GM19043 (cell line): ENCODE results near the gene GALNTL6.
"Not testable (repeated sequence)": the region's sequence is repeated elsewhere in the genome, so short reads cannot be mapped to it uniquely, and the experiment has no call there.

Experiments
- ATAC-seq: cut with Tn5 transposase; IDR thresholded peaks from one replicate; pipeline ENCODE4 v1.9.1; 2021; ENCODE audit warnings: low read depth; ENCODE audit not compliant: unreplicated experiment

Gene GALNTL6

DNA sequence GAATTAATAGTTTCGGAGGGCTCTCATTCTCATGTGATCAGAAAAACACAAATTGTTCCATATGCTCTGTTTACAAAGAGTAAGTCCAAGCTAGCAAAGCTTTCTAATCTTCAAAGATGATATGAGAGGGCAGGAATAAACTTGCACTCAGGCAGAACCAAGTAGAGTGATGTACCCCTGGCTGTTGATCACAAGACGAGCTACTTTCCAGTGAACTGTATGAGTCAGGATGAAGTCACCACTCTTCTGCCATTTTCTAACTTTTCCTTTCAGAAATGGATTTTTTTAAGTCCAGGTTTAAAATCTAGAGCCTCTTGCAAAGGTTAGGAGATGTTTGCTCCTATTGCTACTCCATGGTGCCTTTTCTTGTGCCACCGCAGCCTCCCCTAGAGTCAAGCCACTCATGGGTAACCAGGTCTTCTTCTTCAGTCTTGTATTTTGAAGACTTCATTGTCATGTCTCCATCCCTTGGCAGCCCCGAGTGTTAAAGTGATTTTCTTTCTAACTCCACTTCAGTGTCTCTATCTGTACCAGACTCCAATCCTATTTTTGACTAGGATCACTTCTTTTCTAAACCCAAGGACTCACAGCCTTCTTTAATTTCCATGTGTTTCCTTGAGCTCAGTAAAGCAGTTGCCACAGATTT, 1183.5 kb downstream of the GALNTL6 start:
- no peak for ATAC-seq

DNA sequence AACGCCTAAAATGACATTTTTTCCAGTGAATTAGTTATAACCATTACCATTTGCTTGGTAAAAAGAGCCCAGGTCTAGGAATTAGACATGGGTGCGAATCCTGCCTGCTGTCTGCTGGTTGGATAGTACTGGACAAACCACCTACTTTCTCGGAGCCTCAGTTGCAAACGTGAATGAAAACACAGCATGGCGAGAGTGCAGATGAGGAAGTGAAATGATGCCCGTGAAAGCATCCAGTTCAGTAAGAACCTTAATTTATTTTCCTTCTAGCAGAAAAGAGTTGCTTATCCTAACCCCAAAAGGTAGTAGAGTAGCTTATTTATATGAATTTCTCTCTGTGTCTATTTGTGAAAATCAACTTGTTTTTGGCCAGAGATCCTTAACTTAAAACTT, 1184.0 kb downstream of the GALNTL6 start:
- ATAC-seq = no peak

DNA sequence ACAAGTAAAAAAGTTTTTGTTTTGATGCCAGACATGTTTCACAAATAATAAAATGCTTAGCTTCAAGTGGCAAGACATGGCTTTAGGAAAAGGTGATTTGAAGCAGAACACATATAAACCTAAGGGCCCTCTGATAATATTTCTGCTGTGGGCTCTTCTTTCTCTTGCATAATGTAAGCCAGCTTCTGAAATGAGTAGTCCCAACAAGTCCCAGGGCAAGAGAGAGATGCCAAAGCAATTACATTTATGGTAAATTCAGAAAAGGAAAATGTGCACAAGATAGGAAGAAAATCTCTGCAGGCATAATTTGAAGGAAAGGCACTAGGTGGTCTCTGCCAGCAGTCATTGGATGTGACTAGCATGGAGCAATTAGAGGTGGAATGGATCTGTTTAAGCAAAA, 1184.7 kb downstream of the GALNTL6 start:
- no peak for ATAC-seq

DNA sequence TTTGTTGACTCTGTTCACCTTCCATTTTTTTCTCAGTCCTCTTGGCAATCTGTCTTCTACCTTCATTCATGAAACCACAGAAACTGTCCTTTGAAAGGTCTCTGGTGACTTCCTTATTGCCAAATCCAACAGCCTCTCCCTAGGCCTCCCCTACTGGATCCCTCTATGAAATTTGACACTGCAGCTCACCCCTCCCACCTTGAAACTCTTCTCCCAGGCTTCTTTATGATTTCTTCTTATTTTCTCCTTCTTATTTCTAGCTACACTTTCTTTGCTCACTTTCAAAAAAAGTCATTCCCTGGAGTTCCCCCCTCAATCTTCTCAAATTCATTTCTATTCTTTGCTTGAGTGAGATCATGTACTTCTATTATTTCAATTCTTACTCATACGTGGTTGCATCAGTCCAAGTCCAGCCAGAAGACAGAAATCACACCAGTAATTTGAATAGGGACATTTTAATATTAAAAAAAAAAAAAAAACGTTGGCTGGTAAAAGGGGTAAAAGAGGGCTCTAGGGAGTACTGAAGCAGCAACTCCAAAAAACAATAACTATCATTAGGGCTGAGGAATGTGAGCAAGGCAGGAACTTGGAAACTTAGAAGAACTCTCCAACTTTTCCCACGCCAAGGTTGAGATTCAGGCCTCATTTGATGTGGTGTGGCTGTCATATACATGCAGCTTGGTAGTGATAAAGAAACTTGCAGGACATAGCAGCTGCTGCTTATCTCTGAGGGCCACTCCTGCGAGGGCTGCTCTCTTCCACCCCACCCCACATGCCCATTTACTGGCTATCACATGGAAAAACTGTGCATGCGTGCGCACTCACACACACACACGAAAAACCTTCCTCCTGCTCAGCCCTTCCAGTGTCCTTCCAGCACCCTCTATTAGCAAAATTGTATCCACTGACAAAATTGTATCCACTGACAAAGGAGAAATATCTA, 1185.6 kb downstream of the GALNTL6 start:
- no peak for ATAC-seq

DNA sequence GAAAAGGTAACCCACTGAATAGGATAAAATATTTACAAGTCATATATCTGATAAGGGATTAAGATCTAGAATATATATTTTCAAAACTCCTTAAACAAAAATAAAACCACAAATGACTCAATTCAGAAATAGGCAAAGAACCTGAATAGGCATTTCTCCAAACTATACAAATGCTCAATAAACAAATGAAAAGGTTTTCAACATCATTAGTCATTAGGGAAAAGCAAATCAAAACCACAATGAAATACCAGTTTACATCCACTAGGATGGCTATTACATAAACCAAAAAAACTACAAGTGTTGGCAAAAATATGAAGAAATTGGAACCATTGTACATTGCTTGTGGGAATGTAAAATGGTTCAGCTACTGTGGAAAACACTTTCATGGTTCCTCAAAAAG, 1188.4 kb downstream of the GALNTL6 start:
- no peak for ATAC-seq

DNA sequence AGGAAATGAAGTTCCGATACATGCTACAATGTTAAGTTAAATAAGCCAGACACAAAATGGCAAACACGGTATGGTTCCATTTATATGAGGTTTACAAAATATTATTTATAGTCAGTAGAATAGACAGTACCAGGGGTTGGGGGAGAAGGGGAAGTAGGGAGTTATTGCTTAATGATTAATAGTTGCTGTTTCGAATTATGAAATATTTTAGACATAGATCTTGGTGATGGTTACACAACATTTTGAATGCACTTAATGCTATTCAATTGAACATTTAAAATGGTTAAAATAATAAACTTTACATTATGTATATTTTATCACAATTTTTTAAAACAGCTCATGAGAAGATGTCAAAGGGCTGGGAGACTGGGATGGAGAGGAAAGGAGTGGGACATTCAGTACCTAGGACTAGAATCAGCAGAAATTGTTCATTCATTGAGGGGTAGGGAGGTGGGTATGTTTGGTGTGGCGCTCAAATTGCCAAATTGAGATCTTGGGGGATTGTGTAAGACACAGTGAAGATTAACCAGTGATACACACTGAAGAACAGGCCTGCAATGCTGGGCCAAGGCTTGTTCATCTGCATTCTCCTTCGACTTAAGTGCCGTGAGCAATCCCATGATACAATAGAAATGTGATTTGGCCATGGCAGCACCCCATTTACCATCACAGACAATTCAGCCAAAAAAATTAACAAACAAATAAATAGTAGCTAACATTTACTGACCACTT, 1189.8 kb downstream of the GALNTL6 start:
- ATAC-seq = no peak

DNA sequence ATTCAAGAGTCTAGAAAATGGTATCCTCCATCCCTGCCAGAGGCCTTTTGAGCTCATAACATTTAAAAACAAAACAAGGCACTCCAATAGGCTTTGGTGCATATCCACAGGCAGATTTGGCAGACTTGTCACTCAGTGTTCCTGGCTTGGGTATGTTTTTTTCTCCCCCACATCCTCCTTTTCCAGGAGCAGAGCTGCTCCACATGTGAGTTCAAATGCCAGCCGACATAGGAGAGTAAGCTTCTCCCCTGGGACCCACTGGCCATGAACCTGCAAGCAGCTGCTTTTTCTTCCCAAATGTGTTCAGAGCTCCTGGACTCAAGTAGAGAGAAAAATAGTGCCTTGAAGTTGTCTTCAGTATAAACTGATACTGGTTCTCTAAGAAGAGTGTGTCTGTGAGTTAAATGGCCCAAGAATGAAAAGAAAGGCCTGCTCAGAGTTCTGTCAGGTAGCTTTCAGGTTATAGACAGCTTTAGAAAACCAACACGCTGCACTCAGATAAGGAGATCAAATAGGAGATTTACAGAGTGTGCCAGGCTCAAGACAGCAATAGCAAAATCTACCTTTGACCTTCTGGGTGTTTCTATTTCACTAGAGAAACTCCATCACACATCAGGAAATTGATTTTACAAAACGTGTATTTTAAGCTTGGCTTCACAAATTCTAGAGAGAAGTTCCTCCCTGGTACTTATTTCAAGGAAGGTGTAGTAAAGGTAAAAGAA, 1192.9 kb downstream of the GALNTL6 start:
- no peak for ATAC-seq

DNA sequence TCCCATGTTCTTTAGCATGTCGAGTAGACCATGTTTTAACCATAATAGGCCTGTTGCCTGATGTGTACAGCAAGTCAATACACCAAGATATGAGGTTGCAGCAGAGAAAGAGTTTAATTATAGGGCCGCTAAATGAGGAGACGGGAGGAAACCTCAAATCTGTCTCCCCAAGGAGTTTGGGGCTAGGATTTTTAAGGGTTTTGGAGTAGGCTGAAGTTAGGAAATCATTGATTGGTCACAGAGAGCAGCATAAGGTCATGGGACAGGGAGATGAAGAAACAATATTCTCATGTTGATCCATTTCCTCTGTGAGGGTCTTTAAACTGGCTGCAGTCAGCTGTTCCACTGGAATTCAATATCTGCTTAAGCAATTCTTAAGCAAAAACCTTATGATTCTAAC, 1195.2 kb downstream of the GALNTL6 start:
- ATAC-seq = no peak

DNA sequence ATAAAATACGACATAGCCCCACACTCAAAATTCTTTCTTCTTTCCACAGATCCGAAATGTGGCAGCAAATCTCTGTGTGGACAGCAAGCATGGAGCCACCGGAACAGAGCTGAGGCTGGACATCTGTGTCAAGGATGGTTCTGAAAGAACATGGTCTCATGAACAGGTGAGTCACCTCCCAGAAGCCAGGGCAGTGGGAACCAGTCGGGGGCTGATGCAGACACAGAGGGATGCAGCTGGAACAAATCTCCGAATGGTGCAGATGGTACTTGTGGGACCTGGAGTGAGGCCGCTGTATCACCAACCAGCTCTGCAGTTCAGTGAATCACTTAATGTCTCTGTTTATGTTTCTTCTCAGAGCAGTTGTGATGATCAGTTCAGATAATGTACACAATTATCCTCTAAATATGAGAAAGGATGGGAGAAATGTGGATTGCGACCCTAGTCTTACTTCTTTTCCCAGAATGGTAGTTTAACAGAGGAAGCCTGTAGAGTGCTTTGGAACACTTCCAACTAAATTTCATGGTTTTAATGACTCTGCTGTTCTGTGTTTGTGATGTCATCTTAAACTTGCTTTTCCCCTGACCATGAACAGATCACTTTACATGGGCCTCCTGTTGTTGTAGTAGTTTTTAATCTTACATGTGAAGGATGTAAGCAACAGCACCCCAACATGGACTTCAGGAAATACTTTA, 1196.1 kb downstream of the GALNTL6 start:
- ATAC-seq = no peak

DNA sequence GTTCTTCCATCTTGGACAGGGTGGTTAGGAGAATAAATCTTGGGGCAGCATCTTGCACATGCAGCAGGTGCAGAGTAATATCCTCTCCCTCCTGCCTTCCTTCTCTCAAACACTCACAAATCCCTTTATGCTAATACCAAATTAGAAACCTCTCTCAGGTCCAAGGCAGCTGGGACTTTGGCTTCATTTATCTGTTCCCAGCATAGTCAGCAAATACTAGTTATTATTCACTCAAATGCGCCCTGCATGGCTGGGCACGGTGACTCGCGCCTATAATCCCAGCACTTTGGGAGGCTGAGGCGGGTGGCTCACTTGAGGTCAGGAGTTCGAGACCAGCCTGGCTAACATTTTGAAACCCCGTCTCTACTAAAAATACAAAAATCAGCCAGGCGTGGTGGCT, 1199.4 kb downstream of the GALNTL6 start:
- ATAC-seq = no peak

DNA sequence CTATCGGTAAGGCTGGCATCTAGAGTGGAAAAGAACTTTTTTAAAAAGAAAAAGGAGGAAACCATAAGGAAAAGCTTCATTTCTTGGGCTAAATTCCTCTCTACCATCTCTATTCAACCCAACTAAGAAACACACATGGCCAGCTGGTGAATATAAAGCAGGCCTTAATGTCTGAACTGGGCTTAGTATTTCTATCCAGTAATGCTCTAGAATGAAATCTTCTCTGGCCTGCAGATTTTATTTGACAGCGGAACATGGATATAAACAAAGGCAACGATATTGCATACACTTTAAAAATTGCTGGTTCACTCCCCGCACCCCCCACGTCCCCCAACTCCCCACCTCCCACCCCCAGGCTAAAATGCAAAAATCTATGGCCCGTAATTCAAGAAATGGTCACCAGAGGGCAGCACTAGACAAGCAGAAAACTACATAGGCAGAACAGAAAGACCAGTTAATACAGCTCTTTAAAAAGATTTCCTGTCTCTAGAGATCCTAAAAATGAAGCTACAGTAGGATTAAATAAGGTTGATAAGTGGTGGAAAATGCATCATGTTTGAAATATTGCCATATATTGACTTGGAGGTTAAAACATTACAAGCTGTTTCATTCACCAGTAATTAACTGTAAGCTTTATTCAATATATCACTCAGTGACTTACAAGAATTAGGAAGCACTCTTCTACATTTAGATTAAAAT, 1200.2 kb downstream of the GALNTL6 start:
- ATAC-seq = peak; percentile 48

DNA sequence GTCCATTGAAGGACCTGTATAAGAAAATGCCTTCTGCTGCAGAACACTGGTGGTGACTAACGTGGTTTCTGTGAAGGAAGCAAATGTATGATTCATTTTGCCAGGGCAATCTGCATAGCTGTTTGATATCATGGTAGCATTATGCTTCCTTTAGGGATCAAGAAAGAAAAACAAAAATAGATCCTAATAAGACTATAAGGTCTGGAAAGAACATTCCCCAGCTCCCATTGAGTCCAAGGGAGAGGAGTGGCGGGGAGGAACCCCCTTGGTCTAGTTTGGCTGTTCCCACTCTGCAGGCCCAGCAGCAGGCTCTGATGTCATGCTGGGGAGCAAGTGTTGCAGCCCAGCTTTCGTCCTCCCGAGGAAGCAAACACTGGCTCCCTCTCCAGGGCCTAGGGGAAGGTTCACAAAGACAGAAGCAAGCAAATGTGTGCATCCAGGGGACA, 1200.9 kb downstream of the GALNTL6 start:
- no peak for ATAC-seq

DNA sequence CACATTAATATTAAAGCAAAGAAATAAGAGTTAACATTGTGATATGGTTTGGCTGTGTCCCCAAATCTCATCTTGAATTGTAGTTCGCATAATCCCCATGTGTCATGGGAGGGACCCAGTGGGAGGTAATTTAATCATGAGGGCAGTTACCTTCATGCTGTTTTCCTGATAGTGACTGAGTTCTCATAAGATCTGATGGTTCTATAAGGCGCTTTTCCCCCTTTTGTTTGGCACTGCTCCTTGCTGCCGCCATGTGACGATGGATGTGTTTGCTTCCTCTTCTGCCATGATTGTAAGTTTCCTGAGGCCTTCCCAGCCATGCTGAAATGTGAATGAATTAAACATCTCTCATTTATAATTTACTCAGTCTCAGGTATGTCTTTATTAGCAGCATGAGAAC, 1201.6 kb downstream of the GALNTL6 start:
- no peak for ATAC-seq

DNA sequence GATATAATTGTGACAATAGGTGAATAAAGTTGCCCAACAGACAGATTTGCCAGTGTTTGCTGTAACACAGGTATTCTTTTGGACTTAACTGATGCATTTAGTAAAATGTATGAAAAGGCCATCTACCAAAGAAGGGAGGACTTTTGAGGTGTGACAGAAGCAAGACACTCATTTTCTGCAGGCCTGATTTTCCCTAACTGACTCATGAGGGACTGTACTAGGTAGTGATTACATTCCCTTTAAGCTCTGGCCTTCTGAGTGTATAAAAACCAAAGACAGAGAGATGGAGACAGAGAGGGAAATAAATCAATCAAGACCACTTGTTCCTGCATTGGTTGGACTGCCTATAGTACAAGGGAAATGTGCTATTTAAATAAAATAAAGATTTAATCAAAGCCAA, 1204.6 kb downstream of the GALNTL6 start:
- no peak for ATAC-seq

DNA sequence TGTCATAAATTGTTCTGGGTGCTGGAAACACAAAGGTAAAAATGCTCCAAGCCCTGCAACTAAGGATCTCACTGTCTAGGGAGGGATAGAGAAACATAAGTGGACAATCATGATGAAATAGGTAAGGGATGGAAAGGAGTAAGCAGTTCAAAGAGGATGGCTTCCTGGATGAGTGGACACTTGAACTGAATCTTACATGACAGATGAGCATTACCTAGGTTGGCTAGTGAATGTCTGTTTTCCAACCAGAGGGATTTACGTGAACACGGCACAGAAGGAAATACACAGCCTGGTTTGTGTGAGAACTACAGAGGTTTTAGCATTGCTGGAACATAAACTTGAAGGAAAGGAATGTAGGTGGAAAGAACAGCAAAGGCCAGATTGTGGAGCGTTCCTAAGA, 1205.2 kb downstream of the GALNTL6 start:
- no peak for ATAC-seq

DNA sequence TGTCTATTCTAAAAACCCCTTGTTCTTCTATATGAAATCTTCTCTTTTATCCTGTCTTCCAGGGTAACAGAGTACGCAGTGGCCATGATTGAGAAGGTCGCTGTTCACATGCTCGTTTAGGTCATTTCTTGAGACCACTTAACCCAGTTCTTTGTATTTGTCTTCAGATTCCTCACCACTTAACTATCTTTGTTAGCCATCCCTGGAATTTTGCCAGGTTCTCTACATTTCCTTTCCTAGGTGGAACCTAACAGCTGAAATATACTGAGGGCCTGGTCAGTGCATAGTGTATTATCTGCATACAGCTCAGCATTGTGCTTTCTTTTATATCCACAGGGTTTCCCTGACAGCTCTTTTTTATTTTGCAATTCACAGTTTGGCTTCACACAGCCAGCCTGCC, 1206.5 kb downstream of the GALNTL6 start:
- no peak for ATAC-seq

DNA sequence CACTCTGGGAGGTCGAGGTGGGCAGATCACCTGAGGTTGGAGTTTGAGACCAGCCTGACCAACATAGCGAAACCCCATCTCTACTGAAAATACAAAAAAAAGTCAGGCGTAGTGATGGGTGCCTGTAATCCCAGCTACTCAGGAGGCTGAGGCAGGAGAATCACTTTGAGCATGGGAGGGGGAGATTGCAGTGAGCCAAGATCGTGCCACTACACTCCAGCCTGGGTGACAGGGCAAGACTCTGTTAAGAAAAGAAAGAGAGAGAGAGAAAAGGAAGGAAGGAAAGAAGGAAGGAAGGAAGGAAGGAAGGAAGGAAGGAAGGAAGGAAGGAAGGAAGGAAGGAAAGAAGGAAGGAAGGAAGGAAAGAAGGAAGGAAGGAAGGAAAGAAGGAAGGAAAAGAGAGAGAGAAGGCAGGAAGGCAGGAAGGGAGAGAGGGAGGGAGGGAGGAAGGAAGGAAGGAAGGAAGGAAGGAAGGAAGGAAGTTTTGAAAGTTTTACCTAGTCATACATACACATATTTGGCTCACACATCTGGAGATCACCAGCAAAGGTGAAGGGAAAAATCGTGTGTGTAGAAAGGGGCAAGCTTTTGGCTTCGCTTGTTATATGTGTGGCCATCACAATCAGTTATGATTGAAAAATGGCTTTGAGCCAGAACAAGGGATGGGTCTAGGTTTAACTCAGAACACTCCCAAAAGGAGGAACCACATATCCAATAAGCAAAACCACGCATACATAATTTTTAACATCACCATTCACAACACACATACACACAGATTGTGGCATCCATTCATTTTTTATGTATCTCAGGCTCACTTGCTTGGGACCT, 1208.8 kb downstream of the GALNTL6 start:
- ATAC-seq = not testable (repeated sequence)

DNA sequence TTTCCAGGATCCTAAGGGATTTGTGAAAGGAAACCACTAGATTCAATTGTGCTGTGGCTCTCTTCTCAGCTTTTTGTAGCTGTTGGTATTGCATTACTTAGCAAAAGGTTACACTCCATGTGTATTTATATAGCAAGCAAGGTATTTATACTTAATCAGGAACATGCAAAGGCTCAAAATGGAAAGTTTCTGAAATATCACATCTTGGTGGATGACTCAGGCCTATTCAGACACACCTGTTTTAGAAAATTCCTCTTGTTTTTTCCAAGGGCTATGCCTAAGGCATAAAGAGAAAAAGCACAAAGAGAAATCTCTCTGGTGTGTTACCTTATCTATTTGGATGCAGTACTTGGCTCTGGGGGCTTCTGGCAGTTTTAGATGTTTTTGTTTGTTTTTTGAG, 1211.0 kb downstream of the GALNTL6 start:
- ATAC-seq = no peak

DNA sequence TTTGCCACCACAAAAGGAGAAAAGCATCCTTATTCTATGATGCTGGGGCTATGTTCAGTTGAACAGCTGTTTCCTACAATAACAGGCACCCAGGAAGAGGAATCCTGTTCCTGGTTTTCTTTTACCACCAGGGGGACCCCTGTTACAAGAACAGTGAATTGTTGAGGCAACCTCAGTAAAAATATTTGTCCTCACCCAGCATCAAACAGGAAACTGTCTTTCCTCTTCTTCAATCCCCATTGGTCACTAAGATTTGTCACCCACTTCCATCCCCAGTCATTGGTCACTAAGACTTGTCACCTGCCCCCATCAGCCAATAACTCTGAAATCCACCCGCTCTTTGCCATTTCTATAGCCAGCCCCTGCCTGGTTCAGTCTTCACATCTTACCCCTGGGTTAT, 1211.9 kb downstream of the GALNTL6 start:
- peak; percentile 79 for ATAC-seq
